AG04450 (cell line): ENCODE measurements around the gene TRPM3. TPM values are rescaled to one million over a fixed set of nuclear protein-coding genes. Genes with fewer than 3 reads are reported as not detected.

Experiments used
- CTCF ChIA-PET: fragments of 300-600, 350-600 bp; formaldehyde crosslinking; extraction: SDS; loops from one replicate; lab custom pipeline; 2022; ENCODE audit warnings: antibody characterized with exemption, inconsistent platforms; lab: Charles Lee
- POLR2A ChIA-PET: fragments of 350-600 bp; formaldehyde crosslinking; extraction: SDS; loops from one replicate; lab custom pipeline; 2021; ENCODE audit warnings: antibody characterized with exemption, inconsistent platforms; lab: Yijun Ruan, JAX
- DNase-seq: peaks from one replicate; pipeline ENCODE4 v3.0.0-alpha.2; 2011; ENCODE audit warnings: low read depth, low spot score
- H3K27ac ChIP-seq: one replicate; pipeline ENCODE4 v1.5.1; 2012; ENCODE audit warnings: low read depth, low read length, control low read depth
- H3K27me3 ChIP-seq: one replicate; pipeline ENCODE4 v1.6.0; 2012; ENCODE audit warnings: low read length; ENCODE audit not compliant: control insufficient read depth, insufficient read depth
- H3K4me3 ChIP-seq: 2 replicates; pipeline ENCODE4 v1.5.1; 2011; ENCODE audit warnings: mild to moderate bottlenecking, low read depth, low read length, control low read depth
- H3K9me3 ChIP-seq: 2 replicates; pipeline ENCODE4 v1.5.1; 2012; ENCODE audit warnings: low read length; ENCODE audit not compliant: control insufficient read depth, insufficient read depth
- CTCF ChIP-seq: IDR thresholded peaks from 2 replicates; pipeline ENCODE4 v1.5.1; 2011; ENCODE audit warnings: low read depth, low read length, control low read depth, inconsistent platforms
- polyA plus RNA-seq: library from polyadenylated mRNA; depleted of rRNA; stranded (reverse); fragments of >200 nt; gene quantifications from 2 replicates; pipeline ENCODE4 v1.2.3, GENCODE V29; 2011

TRPM3 gene
- polyA plus RNA-seq, 1 experiment, result 0.01 TPM

- ChIA-PET POLR2A (no interaction called here), CTCF (no interaction called here)
- no peak overlapping the region for H3K4me3 ChIP-seq
These were observed 259.6 kb downstream of the TRPM3 start for GRCh38 chr9:70861797-70862196.

GRCh38 chr9:70861376-70861775 is 260.0 kb downstream of the TRPM3 start:
- no peak for DNase-seq
- ChIA-PET CTCF (no interaction called here), POLR2A (no interaction called here)
- Histone ChIP-seq H3K9me3 (no peaks in the 10 kb centered on the region), H3K27me3 (no peaks in the 10 kb centered on the region), H3K27ac (no peak overlapping the region), H3K4me3 (no peak overlapping the region)
- TF ChIP-seq CTCF, result no peak

More at GRCh38 chr9:70861797-70862196, 259.6 kb downstream of the TRPM3 start:
- TF ChIP-seq CTCF, result no peak
- Histone ChIP-seq H3K27me3 (no peaks in the 10 kb centered on the region), H3K27ac (no peak overlapping the region), H3K9me3 (no peaks in the 10 kb centered on the region)
- no peak for DNase-seq

GRCh38 chr9:70859694-70860093 is 261.7 kb downstream of the TRPM3 start:
- no peaks in the 10 kb centered on the region for H3K9me3 ChIP-seq
- no peak for DNase-seq
- no peak for TF ChIP-seq CTCF
- no peaks in the 10 kb centered on the region for H3K27me3 ChIP-seq
- ChIA-PET POLR2A (no interaction called here), CTCF (no interaction called here)
- no peak overlapping the region for H3K4me3 ChIP-seq
- no peak overlapping the region for H3K27ac ChIP-seq

- no peak for DNase-seq
- ChIA-PET POLR2A (no interaction called here), CTCF (no interaction called here)
- no peaks in the 10 kb centered on the region for H3K27me3 ChIP-seq
- no peak overlapping the region for H3K27ac ChIP-seq
- H3K4me3 ChIP-seq, result no peak overlapping the region
- no peak for TF ChIP-seq CTCF
- no peaks in the 10 kb centered on the region for H3K9me3 ChIP-seq
These were observed 265.0 kb downstream of the TRPM3 start for GRCh38 chr9:70856411-70856810.

GRCh38 chr9:70852711-70853240 is 268.6 kb downstream of the TRPM3 start:
- H3K9me3 ChIP-seq, result no peaks in the 10 kb centered on the region
- CTCF ChIA-PET, result no interaction called here
- H3K27me3 ChIP-seq, result no peaks in the 10 kb centered on the region
- no peak for DNase-seq
- H3K27ac ChIP-seq, result no peak overlapping the region
- TF ChIP-seq CTCF, result no peak
- no peak overlapping the region for H3K4me3 ChIP-seq
- POLR2A ChIA-PET, result no interaction called here
